HG02884 (cell line): ENCODE measurements around the gene RSRC2.
"Not testable (repeated sequence)": the region's sequence is repeated elsewhere in the genome, so short reads cannot be mapped to it uniquely, and the experiment has no call there.

Experiments
- ATAC-seq: cut with Tn5 transposase; IDR thresholded peaks from one replicate; pipeline ENCODE4 v1.9.1; 2021; ENCODE audit warnings: mild to moderate bottlenecking, moderate library complexity; ENCODE audit not compliant: unreplicated experiment

Gene RSRC2

GRCh38 chr12:122518908-122519307, 7.8 kb downstream of the RSRC2 start:
- ATAC-seq: no peak

- ATAC-seq: no peak
Measured at GRCh38 chr12:122517877-122518276, 8.9 kb downstream of the RSRC2 start.

- ATAC-seq: no peak
Measured at GRCh38 chr12:122516544-122517361, 10.0 kb downstream of the RSRC2 start.

- no peak for ATAC-seq
Measured at GRCh38 chr12:122515275-122515674, 11.5 kb downstream of the RSRC2 start.

- no peak for ATAC-seq
Measured at GRCh38 chr12:122513660-122514059, 13.1 kb downstream of the RSRC2 start.

GRCh38 chr12:122513028-122513427, 13.7 kb downstream of the RSRC2 start:
- ATAC-seq: not testable (repeated sequence)

- no peak for ATAC-seq
Measured at GRCh38 chr12:122508163-122508562, 18.6 kb downstream of the RSRC2 start.

GRCh38 chr12:122506393-122506938, 20.3 kb downstream of the RSRC2 start:
- no peak for ATAC-seq

GRCh38 chr12:122505419-122506051, 21.2 kb downstream of the RSRC2 start:
- ATAC-seq: no peak

GRCh38 chr12:122503783-122504590, 22.7 kb downstream of the RSRC2 start:
- no peak for ATAC-seq

GRCh38 chr12:122503147-122503751, 23.5 kb downstream of the RSRC2 start:
- no peak for ATAC-seq

GRCh38 chr12:122501489-122501989, 25.2 kb downstream of the RSRC2 start:
- ATAC-seq: no peak

GRCh38 chr12:122500685-122501488, 25.8 kb downstream of the RSRC2 start, which contains the start of gene ZCCHC8:
Gene ZCCHC8 (minus strand): TSS chr12:122500932. CDS start chr12:122500840, 92 bp downstream.
- peak; percentile 92 for ATAC-seq

GRCh38 chr12:122499991-122500684, 26.6 kb downstream of the RSRC2 start:
- ATAC-seq: peak; percentile 15

GRCh38 chr12:122495258-122495657, 31.5 kb downstream of the RSRC2 start:
- ATAC-seq: no peak

- not testable (repeated sequence) for ATAC-seq
Measured at GRCh38 chr12:122493222-122493621, 33.5 kb downstream of the RSRC2 start.

- no peak for ATAC-seq
Measured at GRCh38 chr12:122491991-122492390, 34.7 kb downstream of the RSRC2 start.

GRCh38 chr12:122489038-122489437, 37.7 kb downstream of the RSRC2 start:
- ATAC-seq: no peak

- not testable (repeated sequence) for ATAC-seq
Measured at GRCh38 chr12:122487807-122488206, 38.9 kb downstream of the RSRC2 start.
